ENCODE measurements around the gene CAPN11.
"Not testable (repeated sequence)": the region's sequence is repeated elsewhere in the genome, so short reads cannot be mapped to it uniquely, and the experiment has no call there.

Gene CAPN11

GRCh38 chr6:44157152-44157521, 1.5 kb upstream of the CAPN11 start:
- no peak for DNase-seq

DNA sequence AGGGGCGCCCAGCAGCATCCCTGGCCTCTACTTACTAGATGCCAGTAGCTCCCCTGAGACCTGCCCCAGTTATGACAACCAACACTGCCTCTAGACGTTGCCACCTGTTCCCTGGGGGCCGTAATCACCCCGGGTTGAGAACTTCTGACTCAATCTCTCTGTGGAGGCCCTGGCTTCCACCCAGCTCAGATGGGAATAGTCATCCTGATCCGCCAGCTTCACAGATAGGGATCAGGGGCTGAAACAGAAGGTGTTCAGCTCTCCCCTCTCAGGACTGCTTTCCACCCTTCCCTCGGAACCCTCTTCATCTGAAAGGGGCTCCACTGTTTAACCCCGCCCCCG, 3.3 kb downstream of the CAPN11 start:
- DNase-seq: no peak

DNA sequence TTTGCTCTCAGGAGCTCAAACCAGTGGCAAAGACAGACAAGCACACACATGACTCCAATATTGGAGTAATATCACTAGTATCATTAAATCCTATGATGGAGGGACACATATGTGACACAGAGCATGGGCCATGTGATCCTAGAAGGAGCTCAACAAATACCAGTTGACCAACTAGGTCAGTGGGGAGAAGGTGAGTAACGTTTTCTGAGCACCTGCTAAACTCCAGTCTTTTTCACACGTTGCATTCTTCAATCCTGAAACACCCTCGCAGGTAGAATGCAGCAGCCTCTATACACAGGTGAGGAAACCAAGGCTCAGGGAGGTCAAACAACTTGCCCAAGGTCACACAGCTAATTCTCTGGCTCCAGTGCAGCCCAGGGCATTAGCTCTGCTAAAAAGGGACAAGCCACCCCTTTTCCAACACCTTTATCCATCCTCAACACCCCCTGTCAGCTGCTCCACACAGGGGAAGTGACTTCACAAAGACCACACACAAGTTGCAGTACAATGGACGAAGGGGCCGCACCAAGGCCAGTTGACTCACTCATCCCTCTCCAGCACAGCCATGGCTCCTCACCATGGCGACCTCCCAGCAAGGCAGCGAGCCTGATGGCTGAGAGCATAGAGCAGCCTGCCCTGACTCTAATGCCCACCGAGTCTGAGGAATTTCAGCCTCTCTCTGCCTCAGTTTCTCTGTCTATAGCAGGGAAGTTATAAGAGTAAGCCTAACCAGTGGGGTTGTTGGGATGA, 4.4 kb downstream of the CAPN11 start:
- DNase-seq: no peak

DNA sequence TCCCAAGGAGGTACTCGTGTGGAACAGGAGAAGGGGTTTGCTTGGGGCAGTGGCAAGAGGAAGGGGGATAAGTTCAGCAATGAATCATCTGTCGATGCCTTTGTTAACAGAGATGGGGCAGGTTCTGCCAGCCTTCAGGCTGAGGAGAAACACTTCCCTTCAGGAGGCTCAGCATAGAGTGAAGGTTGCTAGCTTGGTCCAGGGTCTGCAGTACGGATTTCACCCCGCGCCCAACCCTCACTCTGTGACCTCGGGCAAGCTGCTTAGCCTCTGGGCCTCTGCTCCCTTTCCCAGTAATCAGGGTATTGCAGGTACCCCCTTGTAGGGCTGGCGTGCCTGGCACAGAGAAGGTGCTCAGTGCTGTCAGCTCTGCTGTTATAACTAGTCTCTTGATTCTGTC, 7.5 kb downstream of the CAPN11 start:
- no peak for DNase-seq

DNA sequence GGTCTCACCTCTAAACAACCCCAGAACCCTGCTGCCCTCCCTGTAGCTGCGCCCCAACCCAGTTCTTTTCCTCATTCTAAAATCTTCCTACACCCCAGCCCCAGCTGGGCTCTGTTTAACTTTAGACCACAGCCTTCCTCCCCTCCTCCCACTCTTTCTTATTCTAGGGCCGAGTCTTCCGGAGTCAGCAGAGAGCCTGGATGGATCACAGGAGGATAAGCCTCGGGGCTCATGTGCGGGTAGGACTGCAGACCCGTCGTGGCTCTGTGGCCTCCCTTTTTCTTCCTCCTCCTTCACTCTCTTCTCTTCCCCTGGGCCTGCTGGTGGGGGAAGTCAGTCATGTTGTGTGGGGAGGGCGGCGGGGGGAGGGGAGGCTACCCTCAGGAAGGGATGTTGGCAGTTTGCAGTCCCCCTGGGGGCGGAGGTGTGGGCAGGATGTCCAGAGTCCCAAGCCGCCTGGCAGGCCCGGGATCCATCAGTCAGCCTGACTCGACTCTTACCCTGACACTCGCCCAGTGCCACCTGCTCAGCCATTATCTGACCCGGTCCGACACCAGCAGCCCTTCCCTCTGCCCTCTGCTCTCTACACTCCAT, 8.1 kb downstream of the CAPN11 start:
- DNase-seq: no peak

DNA sequence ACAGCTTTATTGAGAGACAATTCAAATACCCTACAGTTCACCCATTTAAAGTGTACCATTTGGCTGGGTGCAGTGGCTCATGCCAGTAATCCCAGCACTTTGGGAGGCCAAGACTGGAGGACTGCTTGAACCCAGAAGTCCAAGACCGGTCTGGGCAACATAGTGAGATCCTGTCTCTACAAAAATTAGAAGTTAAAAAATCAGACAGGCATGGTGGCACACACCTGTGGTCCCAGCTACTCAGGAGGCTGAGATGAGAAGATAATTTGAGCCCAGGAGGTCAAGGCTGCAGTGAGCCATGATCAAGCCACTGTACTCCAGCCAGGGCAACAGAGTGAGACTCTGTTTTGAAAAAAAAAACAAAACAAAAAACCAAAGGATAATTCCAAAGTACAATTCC, 8.9 kb downstream of the CAPN11 start:
- DNase-seq: no peak

DNA sequence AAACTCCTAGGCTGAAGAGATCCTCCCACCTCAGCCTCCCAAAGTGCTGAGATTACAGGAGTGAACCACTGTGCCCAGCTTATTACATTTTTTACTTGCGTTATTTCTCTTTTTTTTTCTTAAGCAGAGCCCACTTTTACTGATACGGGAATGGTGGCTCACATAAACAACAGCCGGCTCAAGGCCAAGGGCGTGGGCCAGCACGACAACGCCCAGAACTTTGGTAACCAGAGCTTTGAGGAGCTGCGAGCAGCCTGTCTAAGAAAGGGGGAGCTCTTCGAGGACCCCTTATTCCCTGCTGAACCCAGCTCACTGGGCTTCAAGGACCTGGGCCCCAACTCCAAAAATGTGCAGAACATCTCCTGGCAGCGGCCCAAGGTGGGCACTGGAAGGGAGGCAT, 10.5 kb downstream of the CAPN11 start:
- DNase-seq: no peak

DNA sequence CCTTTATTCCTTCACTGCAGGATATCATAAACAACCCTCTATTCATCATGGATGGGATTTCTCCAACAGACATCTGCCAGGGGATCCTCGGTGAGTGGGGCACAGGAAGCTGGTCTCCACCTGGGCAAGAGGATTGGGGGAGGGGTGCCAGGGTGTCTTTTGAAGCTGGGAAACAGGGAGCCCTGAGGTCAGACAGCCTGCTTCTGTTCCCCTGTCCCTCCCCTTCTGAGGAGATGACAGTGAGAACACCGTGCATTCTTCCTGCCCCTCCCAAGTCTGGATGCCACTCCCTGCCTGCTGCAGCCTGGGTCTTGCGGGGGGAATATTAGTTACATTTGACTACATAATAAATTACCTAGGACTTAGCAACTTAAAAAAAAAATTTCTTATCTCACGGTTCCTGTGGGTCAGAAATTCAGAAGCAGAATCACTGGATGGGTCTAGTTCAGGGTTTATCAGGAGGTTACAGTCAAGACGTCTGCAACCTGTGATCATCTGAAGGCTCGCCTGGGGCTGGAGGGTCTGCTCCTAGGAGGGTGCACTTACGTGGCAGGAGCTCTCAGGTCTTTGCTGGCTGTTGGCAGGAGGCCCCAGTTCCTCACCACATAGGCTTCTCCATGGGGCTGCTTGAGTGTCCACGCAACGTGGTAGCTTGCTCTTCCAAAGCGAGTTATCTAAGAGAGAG, 11.4 kb downstream of the CAPN11 start:
- no peak for DNase-seq

DNA sequence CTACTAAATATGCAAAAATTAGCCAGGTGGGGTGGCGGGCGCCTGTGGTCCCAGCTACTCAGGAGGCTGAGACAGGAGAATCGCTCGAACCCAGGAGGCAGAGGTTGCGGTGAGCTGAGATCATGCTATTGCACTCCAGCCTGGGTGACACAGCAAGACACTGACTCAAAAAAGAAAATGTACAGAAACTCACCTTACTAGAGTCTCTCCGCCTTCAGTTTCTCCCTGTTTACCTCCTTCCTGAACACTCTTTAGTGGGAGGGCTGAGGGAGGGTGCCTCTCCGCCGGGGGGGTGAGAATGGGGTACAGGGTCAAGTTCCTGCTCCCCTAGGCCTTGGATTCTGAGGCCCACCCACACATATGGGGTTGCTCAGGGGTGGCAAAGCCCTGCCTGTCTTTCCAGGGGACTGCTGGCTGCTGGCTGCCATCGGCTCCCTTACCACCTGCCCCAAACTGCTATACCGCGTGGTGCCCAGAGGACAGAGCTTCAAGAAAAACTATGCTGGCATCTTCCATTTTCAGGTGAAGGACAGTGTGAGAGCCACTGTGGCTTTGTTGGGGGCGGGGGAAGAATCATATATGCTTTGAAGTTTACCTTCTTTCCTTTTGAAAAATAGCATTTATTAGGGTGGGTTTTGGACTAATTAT, 13.4 kb downstream of the CAPN11 start:
- DNase-seq: no peak

DNA sequence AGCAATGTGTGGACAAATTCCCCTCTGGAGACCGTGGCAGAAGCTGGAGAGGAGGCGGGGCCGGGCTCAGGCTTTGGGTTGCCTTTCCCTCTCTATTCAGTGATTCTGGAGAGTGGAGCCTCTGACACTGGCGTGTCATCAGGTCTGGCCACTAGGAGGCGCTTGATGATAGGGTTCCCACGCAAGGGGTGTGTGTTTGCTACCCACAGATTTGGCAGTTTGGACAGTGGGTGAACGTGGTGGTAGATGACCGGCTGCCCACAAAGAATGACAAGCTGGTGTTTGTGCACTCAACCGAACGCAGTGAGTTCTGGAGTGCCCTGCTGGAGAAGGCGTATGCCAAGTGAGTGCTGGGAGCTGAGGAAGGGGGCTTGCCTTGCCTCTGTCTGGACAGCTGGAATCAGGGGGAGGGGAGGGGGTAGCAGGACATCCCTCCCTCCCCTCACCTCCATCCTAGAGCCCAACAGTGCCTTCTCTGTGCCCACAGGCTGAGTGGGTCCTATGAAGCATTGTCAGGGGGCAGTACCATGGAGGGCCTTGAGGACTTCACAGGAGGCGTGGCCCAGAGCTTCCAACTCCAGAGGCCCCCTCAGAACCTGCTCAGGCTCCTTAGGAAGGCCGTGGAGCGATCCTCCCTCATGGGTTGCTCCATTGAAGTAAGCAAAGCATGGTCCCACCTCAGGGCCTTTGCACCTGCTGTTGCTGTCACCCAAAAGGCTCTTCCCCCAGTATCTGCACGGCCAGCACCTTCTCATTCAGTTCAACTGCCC, 14.3 kb downstream of the CAPN11 start:
- peak; percentile 61 for DNase-seq

DNA sequence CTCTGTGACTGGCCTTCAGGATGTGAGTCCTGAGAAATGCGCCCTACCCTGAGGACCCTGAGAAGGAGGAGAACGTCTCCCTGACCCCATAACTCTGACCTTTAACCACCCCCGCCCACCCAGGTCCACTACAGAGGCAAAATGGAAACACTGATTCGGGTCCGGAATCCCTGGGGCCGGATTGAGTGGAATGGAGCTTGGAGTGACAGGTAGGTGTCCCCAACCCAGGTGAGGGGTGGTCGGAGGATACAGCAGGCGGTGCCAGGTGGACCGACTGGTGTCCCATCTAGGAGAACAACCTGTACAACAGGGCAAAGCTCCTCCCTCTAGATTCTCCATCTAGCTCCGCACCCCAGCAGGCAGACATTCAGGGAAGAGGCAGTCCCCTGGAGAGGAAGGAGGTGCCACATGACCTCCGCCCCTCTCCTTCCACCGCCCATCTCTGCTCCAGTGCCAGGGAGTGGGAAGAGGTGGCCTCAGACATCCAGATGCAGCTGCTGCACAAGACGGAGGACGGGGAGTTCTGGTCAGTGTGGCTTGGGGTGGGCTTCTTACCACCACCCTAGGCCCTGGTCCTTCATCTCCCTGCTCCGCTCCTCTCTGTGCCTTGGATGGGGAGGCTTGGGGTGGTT, 17.6 kb downstream of the CAPN11 start:
- DNase-seq: no peak

- DNase-seq: no peak
Measured at GRCh38 chr6:44176762-44177509, 18.3 kb downstream of the CAPN11 start.

DNA sequence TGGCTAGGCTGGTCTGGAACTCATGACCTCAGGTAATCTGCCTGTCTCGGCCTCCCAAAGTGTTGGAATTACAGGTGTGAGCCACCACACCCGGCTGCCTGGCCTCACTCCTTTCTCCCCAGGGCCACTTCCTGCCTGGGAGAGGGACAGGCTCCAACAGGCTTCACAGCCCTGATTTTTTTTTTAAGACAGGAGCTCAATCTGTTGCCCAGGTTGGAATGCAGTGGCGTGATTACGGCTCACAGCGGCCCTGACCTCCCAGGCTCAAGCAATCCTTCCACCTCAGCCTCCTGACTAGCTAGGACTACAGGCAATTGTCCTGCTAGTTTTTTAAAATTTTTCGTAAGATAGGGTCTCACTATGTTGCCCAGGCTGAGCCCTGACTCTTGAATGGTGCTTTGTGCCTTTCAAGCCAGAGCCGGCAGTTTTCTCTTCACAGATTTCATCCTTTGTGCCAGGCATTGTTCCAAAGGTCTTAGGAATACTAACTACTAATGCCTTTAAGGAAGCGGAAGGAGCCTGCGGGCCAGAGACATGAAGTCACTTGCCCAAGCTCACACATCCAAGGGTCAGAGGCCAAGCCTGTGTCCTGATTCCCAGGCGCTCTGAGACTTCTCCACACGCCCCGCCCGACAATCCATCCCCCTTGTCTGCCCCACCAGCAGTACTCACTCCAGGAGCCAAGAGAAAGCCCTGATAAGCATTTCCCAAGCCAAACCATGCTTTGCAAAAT, 19.2 kb downstream of the CAPN11 start:
- DNase-seq: no peak

DNA sequence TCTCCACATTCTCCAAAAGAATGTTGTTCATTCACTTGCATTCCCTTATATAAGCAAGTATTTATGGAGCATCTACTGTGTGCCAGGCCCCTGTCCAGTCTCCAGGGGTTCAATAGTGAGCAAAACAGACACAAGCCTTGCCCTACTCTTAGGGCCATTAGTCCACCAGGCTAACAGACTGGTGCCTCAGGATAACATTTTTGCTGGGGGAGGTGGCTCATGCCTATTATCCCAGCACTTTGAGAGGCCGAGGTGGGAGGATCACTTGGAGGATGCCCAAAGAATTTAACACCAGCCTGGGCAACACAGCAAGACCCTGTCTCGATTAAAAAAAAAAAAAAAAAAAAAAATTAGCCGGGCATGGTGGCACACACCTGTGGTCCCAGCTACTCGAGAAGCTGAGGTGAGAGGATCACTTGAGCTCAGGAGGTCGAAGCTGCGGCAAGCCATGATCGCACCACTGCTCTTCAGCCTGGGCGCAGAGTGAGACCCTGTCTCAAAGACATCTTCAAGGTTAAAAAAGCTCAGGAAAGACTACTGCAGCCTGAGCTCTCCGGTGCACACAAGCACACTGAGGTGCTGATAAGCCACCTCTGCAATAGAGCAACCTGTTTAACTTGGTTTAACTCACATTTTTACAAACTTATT, 19.9 kb downstream of the CAPN11 start:
- no peak for DNase-seq

- no peak for DNase-seq
Measured at GRCh38 chr6:44179072-44179536, 20.5 kb downstream of the CAPN11 start.

DNA sequence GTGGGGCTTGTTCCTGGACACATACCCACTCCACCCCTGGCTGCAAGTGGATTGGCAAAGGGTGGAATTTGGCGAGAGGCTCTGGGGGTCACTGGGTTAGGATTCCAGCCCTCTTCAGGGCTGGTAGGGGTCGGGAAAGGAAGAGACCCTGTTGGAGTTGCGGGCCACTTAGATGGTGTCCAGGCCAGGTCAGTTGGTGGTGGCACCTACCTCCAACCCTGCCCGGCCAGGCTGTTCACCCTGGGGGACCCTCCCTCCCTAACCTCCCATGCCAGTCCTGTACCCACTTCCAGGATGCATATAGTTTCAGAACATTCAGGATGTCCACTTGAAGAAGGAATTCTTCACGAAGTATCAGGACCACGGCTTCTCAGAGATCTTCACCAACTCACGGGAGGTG, 21.0 kb downstream of the CAPN11 start:
- DNase-seq: no peak

GRCh38 chr6:44180406-44180805, 21.8 kb downstream of the CAPN11 start:
- no peak for DNase-seq

GRCh38 chr6:44180886-44181285, 22.3 kb downstream of the CAPN11 start:
- no peak for DNase-seq

DNA sequence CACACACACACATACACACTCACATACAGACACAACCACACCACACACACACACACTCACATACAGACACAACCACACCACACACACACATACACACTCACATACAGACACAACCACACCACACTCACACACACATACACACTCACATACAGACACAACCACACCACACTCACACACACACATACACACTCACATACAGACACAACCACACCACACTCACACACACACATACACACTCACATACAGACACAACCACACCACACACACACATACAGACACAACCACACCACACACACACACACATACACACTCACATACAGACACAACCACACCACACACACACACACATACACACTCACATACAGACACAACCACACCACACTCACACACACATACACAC, 23.2 kb downstream of the CAPN11 start:
- DNase-seq: not testable (repeated sequence)

DNA sequence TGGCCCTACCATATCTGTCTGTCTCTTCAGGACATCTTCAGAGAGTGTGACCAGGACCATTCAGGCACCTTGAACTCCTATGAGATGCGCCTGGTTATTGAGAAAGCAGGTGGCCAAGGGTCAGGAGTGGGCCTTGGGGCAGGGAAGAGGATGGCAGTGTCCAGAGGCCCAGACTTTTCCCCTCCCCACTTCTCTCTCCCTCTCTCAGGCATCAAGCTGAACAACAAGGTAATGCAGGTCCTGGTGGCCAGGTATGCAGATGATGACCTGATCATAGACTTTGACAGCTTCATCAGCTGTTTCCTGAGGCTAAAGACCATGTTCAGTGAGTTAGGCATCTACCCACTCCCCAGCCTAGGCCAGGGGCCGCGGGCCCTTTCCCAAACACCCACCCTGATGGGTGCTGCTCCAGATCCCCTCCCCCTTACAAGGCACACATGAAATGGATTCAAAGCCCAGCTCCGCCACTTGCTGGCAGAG, 24.3 kb downstream of the CAPN11 start:
- DNase-seq: no peak
